GM18511 (cell line): ENCODE data around the gene IRF8.
"Not testable (repeated sequence)": the region's sequence is repeated elsewhere in the genome, so short reads cannot be mapped to it uniquely, and the experiment has no call there.

Source experiments
- ATAC-seq: cut with Tn5 transposase; IDR thresholded peaks from one replicate; pipeline ENCODE4 v1.9.1; 2021; ENCODE audit warnings: mild to moderate bottlenecking, moderate library complexity; ENCODE audit not compliant: unreplicated experiment

IRF8 gene

GRCh38 chr16:85867189-85867588, 31.8 kb upstream of the IRF8 start:
- no peak for ATAC-seq

GRCh38 chr16:85868495-85868894, 30.5 kb upstream of the IRF8 start:
- no peak for ATAC-seq

- ATAC-seq, result no peak
Observed at GRCh38 chr16:85869206-85869605, 29.8 kb upstream of the IRF8 start.

GRCh38 chr16:85869785-85870558, 29.0 kb upstream of the IRF8 start:
- ATAC-seq, result no peak

- no peak for ATAC-seq
Observed at GRCh38 chr16:85871756-85872155, 27.2 kb upstream of the IRF8 start.

- ATAC-seq, result no peak
Observed at GRCh38 chr16:85872734-85873133, 26.2 kb upstream of the IRF8 start.

GRCh38 chr16:85873153-85873552, 25.8 kb upstream of the IRF8 start:
- ATAC-seq, result no peak

- not testable (repeated sequence) for ATAC-seq
Observed at GRCh38 chr16:85874031-85874430, 24.9 kb upstream of the IRF8 start.

- ATAC-seq, result no peak
Observed at GRCh38 chr16:85878407-85878806, 20.6 kb upstream of the IRF8 start.

- ATAC-seq, result no peak
Observed at GRCh38 chr16:85878875-85879274, 20.1 kb upstream of the IRF8 start.

GRCh38 chr16:85879549-85879948, 19.4 kb upstream of the IRF8 start:
- no peak for ATAC-seq

GRCh38 chr16:85879975-85880831, 18.8 kb upstream of the IRF8 start:
- peak; percentile 77 for ATAC-seq

- no peak for ATAC-seq
Observed at GRCh38 chr16:85880861-85881260, 18.1 kb upstream of the IRF8 start.

- no peak for ATAC-seq
Observed at GRCh38 chr16:85881436-85881835, 17.5 kb upstream of the IRF8 start.

- ATAC-seq, result no peak
Observed at GRCh38 chr16:85882181-85882810, 16.7 kb upstream of the IRF8 start.

GRCh38 chr16:85883813-85884212, 15.1 kb upstream of the IRF8 start:
- no peak for ATAC-seq

GRCh38 chr16:85884808-85885463, 14.0 kb upstream of the IRF8 start:
- no peak for ATAC-seq

- no peak for ATAC-seq
Observed at GRCh38 chr16:85885537-85885936, 13.4 kb upstream of the IRF8 start.

GRCh38 chr16:85888405-85889331, 10.3 kb upstream of the IRF8 start:
- ATAC-seq, result peak; percentile 89
